Coronary artery (tissue), 2 donors: ENCODE data around the gene ZNF521.
"Not testable (repeated sequence)": the region's sequence is repeated elsewhere in the genome, so short reads cannot be mapped to it uniquely, and the experiment has no call there.

Experiments used
- DNase-seq: peaks from one replicate; pipeline ENCODE4 v3.0.0-alpha.2; 2017; ENCODE audit warnings: low spot score
- H3K27ac ChIP-seq, 2 donors: fragments of 200-600 bp; sonication (generic); one replicate each; pipeline ENCODE4 v1.5.1; 2016 to 2019
- H3K4me3 ChIP-seq: fragments of 200-600 bp; sonication (generic); 2 replicates; pipeline ENCODE4 v1.5.1; 2016; ENCODE audit warnings: mild to moderate bottlenecking, moderate library complexity
- CTCF ChIP-seq: fragments of 200-600 bp; sonication (generic); IDR thresholded peaks from one replicate; pipeline ENCODE4 v1.5.1; 2019; ENCODE audit warnings: antibody characterized with exemption

The ZNF521 gene

GRCh38 chr18:25043104-25043503 is 308.9 kb downstream of the ZNF521 start:
- no peak for TF ChIP-seq CTCF
- Histone ChIP-seq H3K4me3 (no peak overlapping the region), H3K27ac (no peak overlapping the region)
- no peak for DNase-seq

- Histone ChIP-seq H3K4me3 (no peak overlapping the region), H3K27ac (no peak overlapping the region)
- no peak for TF ChIP-seq CTCF
Observed at GRCh38 chr18:25042641-25043051, 309.3 kb downstream of the ZNF521 start.

GRCh38 chr18:25039781-25040180 is 312.2 kb downstream of the ZNF521 start:
- no peak overlapping the region for H3K27ac ChIP-seq
- TF ChIP-seq CTCF = no peak
- no peak overlapping the region for H3K4me3 ChIP-seq
- DNase-seq = no peak

More at GRCh38 chr18:25042641-25043051, 309.3 kb downstream of the ZNF521 start:
- DNase-seq = no peak

GRCh38 chr18:25038261-25038660 is 313.7 kb downstream of the ZNF521 start:
- no peak for TF ChIP-seq CTCF
- no peak overlapping the region for H3K4me3 ChIP-seq
- DNase-seq = no peak
- H3K27ac ChIP-seq = no peak overlapping the region

GRCh38 chr18:25033747-25034471 is 318.1 kb downstream of the ZNF521 start:
- no peak for TF ChIP-seq CTCF
- no peak overlapping the region for H3K27ac ChIP-seq
- DNase-seq = no peak
- no peak overlapping the region for H3K4me3 ChIP-seq

- not testable (repeated sequence) for H3K4me3 ChIP-seq, H3K27ac ChIP-seq, DNase-seq
Observed at GRCh38 chr18:25033175-25033574, 318.8 kb downstream of the ZNF521 start.

- no peak overlapping the region for H3K27ac ChIP-seq
- no peak overlapping the region for H3K4me3 ChIP-seq
- no peak for DNase-seq
- no peak for TF ChIP-seq CTCF
Observed at GRCh38 chr18:25029802-25030201, 322.2 kb downstream of the ZNF521 start.
